GM12878 (cell line): ENCODE results near the gene CCT6A. TPM values are rescaled to one million over a fixed set of nuclear protein-coding genes. Genes with fewer than 3 reads are reported as not detected.
A peak's percentile ranks its signal among the peaks of the same experiment; 100 is the strongest.

Experiments used
- ATAC-seq: fragments of 200-7000 bp; cut with Tn5 transposase; 3 replicates; pipeline ENCODE4 v1.9.1; 2020; ENCODE audit warnings: mild to moderate bottlenecking, moderate library complexity
- BruUV-seq: library from RNA; stranded (reverse); fragments of 400-500 nt; replicated peaks from 2 replicates; lab custom pipeline; 2021; lab: Mats Ljungman, UMichigan
- CTCF ChIA-PET: fragments of 300-600 bp; sonication (Branson Sonifier 250); formaldehyde crosslinking; extraction: SDS; loops from one replicate; lab custom pipeline; 2021; ENCODE audit warnings: inconsistent platforms; lab: Yijun Ruan, JAX
- POLR2A ChIA-PET: fragments of 350-600 bp; formaldehyde crosslinking; extraction: SDS; loops from one replicate; lab custom pipeline; 2021; ENCODE audit warnings: inconsistent platforms; lab: Charles Lee
- RAD21 ChIA-PET: fragments of 300-600 bp; sonication (Branson Sonifier 250); formaldehyde crosslinking; loops from one replicate; lab custom pipeline; 2023; ENCODE audit warnings: antibody characterized with exemption; ENCODE audit not compliant: unreplicated experiment; lab: Charles Lee
- SMC1A ChIA-PET: fragments of 300-600 bp; sonication (Branson Sonifier 250); formaldehyde crosslinking; loops from one replicate; lab custom pipeline; 2023; ENCODE audit not compliant: unreplicated experiment, uncharacterized antibody; lab: Charles Lee
- DNase-seq: peaks from one replicate; pipeline ENCODE4 v3.0.0-alpha.2; 2011; ENCODE audit warnings: low read depth, low spot score
- FAIRE-seq: peaks from 3 replicates; lab custom pipeline; 2011; peaks lifted over from hg19 to GRCh38; lab: Jason Lieb, UNC
- H2AFZ ChIP-seq: 2 replicates; pipeline ENCODE4 v1.6.0; 2011; ENCODE audit warnings: low read depth, low read length, control low read depth; ENCODE audit not compliant: control insufficient read depth
- H3K27ac ChIP-seq: 2 replicates; pipeline ENCODE4 v1.5.1; 2011; ENCODE audit warnings: control low read depth; ENCODE audit not compliant: control insufficient read depth, insufficient read depth
- H3K27me3 ChIP-seq, 2 experiments: replicated peaks in 1 of 2; 2 replicates each; pipeline versions ENCODE4 v1.6.0 to v1.6.1; 2011; ENCODE audit warnings: low read length in 1 of 2; ENCODE audit not compliant: control insufficient read depth in 2 of 2, insufficient read depth in 2 of 2
- H3K36me3 ChIP-seq, 2 experiments: 2 replicates each; pipeline ENCODE4 v1.5.1; 2011; ENCODE audit warnings: low read length in 1 of 2; ENCODE audit not compliant: control insufficient read depth in 2 of 2, insufficient read depth in 2 of 2
- H3K4me1 ChIP-seq: 2 replicates; pipeline ENCODE4 v1.6.1; 2011; ENCODE audit warnings: mild to moderate bottlenecking, low read length, moderate library complexity, mixed read lengths; ENCODE audit not compliant: control insufficient read depth, insufficient read depth
- H3K4me2 ChIP-seq: 2 replicates; pipeline ENCODE4 v1.6.0; 2011; ENCODE audit warnings: control low read depth; ENCODE audit not compliant: control insufficient read depth, insufficient read depth
- H3K4me3 ChIP-seq: fragments of 200-600 bp; sonication (generic); 2 replicates; pipeline ENCODE4 v1.5.1; 2016
- H3K79me2 ChIP-seq: 2 replicates; pipeline ENCODE4 v1.6.0; 2011; ENCODE audit warnings: low read length; ENCODE audit not compliant: control insufficient read depth, insufficient read depth
- H3K9ac ChIP-seq: 2 replicates; pipeline ENCODE4 v1.8.0; 2011; ENCODE audit warnings: low read length, control low read depth, mixed read lengths; ENCODE audit not compliant: control insufficient read depth, insufficient read depth
- H3K9me3 ChIP-seq: replicated peaks from 3 replicates; pipeline ENCODE4 v1.5.1; 2011; ENCODE audit warnings: mild to moderate bottlenecking, low read length; ENCODE audit not compliant: control insufficient read depth, insufficient read depth
- H4K20me1 ChIP-seq: 2 replicates; pipeline ENCODE4 v1.6.0; 2011; ENCODE audit not compliant: control insufficient read depth, insufficient read depth
- ASH2L ChIP-seq: fragments of 300-600, 200-600 bp; sonication (generic); IDR thresholded peaks from 2 replicates; pipeline ENCODE4 v1.6.1; 2017; ENCODE audit warnings: low read depth, mild to moderate bottlenecking, borderline replicate concordance
- CBFB ChIP-seq: IDR thresholded peaks from 2 replicates; pipeline ENCODE4 v1.6.1; 2016; ENCODE audit warnings: antibody characterized with exemption, low read depth
- KLF5 ChIP-seq: fragments of 450-650 bp; IDR thresholded peaks from 2 replicates; pipeline ENCODE4 v1.6.1; 2014; ENCODE audit warnings: mild to moderate bottlenecking; ENCODE audit not compliant: partially characterized antibody
- RAD51 ChIP-seq: fragments of 450-650 bp; IDR thresholded peaks from 2 replicates; pipeline ENCODE4 v1.6.1; 2016; ENCODE audit warnings: moderate library complexity, mild to moderate bottlenecking, inconsistent platforms
- SP1 ChIP-seq: IDR thresholded peaks from one replicate; pipeline ENCODE4 v1.6.1; 2011; ENCODE audit warnings: low read depth, low read length
- ZNF622 ChIP-seq: fragments of 450-650 bp; IDR thresholded peaks from 2 replicates; pipeline ENCODE4 v1.6.1; 2017; ENCODE audit warnings: mild to moderate bottlenecking, inconsistent platforms
- WGBS: methylation state at CpG from one replicate; pipeline ENCODE4 v1.1.6; 2016; ENCODE audit warnings: low lambda C conversion rate; ENCODE audit not compliant: insufficient replicate concordance, insufficient coverage; ENCODE audit errors: missing lambda C conversion rate; 5-methylcytosine and 5-hydroxymethylcytosine counted together
- in situ Hi-C: fragments of 300-500 bp; cut with MboI; formaldehyde crosslinking; loops from 9 replicates; pipeline ENCODE4 v1.14.3; 2018; ENCODE audit warnings: mixed read lengths
- intact Hi-C: fragments of 100-400 bp; cut with micrococcal nuclease; formaldehyde crosslinking; loops from one replicate; pipeline ENCODE4 v1.14.2; 2022; ENCODE audit not compliant: unreplicated experiment
- polyA plus RNA-seq, 11 experiments: library from polyadenylated mRNA; depleted of rRNA in 4 of 11; unstranded in 6 of 11; stranded (reverse) in 5 of 11; fragments of >200 nt; fragmentation: Nextera tagmentation in 4 of 11; fragmentation: Illumina TruSeq in 1 of 11; extraction: Ambion mirVana in 4 of 11; extraction: Trizol in 1 of 11; gene quantifications; 1 replicate in 1 of 11; 2 replicates in 10 of 11; pipeline versions ENCODE4 v1.2.1 to v1.2.3, GENCODE V29; 2011 to 2016; ENCODE audit warnings: inconsistent platforms in 2 of 11, missing spikeins in 2 of 11, low read depth in 1 of 11
- total RNA-seq, 4 experiments: library from RNA; depleted of rRNA in 3 of 4; stranded (reverse); fragments of >200 nt in 3 of 4; fragmentation: Illumina TruSeq in 1 of 4; extraction: Trizol in 1 of 4; gene quantifications; 2 replicates each; pipeline versions ENCODE4 v1.2.1 to v1.2.3, GENCODE V29; 2013 to 2021
- TF ChIP-seq, protein P1 (sequence below): IDR thresholded peaks from 2 replicates; pipeline ENCODE4 v1.6.1; 2011; ENCODE audit warnings: low read depth, low read length, improper control_type of control experiment, borderline replicate concordance
- TF ChIP-seq, protein P2 (sequence below): IDR thresholded peaks from 2 replicates; pipeline ENCODE4 v1.6.1; 2011; ENCODE audit warnings: mild to moderate bottlenecking, low read depth, low read length, moderate library complexity; ENCODE audit not compliant: insufficient replicate concordance

The CCT6A gene
- total and polyA plus RNA-seq, 10 of the 15 experiments (the other 5 are each of a cell fraction or from before 2014, with no cell fraction given) = 191 to 480 (median 296) TPM

DNA sequence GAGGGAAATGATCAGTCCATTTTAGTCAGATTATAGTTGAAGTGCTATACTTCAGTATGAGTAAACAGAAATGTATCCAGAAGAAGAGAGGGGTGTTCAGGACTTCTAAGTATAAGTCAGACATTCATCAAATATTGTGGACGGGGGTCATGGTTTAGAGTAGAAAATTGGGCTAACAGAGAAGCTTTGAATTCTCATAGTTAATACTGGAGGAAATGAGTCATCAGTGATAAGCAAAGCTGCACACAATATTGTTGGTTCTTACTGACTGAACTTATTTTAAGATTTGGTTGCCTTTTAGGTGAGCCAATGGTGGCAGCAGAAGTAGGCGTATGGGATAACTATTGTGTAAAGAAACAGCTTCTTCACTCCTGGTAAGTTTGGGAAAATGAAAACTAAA is 10.8 kb downstream of the CCT6A start (continued):
- TF ChIP-seq, protein P1, sequence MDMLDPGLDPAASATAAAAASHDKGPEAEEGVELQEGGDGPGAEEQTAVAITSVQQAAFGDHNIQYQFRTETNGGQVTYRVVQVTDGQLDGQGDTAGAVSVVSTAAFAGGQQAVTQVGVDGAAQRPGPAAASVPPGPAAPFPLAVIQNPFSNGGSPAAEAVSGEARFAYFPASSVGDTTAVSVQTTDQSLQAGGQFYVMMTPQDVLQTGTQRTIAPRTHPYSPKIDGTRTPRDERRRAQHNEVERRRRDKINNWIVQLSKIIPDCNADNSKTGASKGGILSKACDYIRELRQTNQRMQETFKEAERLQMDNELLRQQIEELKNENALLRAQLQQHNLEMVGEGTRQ = no peak
- TF ChIP-seq KLF5 = no peak
- TF ChIP-seq ASH2L = no peak
- TF ChIP-seq SP1 = no peak
- TF ChIP-seq, protein P2, sequence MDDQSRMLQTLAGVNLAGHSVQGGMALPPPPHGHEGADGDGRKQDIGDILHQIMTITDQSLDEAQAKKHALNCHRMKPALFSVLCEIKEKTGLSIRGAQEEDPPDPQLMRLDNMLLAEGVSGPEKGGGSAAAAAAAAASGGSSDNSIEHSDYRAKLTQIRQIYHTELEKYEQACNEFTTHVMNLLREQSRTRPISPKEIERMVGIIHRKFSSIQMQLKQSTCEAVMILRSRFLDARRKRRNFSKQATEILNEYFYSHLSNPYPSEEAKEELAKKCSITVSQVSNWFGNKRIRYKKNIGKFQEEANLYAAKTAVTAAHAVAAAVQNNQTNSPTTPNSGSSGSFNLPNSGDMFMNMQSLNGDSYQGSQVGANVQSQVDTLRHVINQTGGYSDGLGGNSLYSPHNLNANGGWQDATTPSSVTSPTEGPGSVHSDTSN = no peak

DNA sequence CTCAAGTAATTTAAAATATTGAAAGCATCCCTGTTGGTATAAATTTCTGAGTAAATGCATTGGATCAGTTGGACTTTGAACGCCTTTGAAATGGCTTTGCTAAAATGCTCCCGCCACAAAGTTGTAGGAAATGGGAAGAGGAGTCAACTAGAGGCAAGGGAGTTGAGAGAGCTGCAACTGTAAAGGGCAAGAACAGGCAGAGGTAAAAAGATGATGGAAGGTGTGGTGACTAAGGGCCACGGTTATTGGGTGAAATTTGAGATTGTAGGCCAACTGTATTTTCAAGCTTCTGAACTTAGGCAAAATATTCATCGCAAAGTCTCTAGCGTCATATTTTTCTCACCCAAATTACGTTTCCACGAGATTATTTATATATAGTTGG is 11.9 kb downstream of the CCT6A start:
- in situ Hi-C loops (no loop called here), intact Hi-C loops (loop anchor here (5.0 kb wide), 2 partner anchors 96 to 756 kb away; no protein-coding TSS in a partner anchor)
- H3K4me3 ChIP-seq = peak overlapping the region; percentile 72; the same call in 1 of the 2 replicates
- RAD21 ChIA-PET = interaction anchor here (3.6 kb wide), 1 partner anchor 12 kb away, joined by 23 read pairs; the partner anchor contains the start of genes CCT6A and PSPH
- H2AFZ ChIP-seq = peak overlapping the region; percentile 75
- DNase-seq (no peak), ATAC-seq (no peak), FAIRE-seq (no peak)
- peak overlapping the region; percentile 83 for H3K9ac ChIP-seq
- H3K27me3 ChIP-seq = no peaks in the 10 kb centered on the region
- CTCF ChIA-PET = interaction anchor here (1.0 to 4.3 kb wide), 4 partner anchors 8 to 422 kb away, joined by 3 to 34 read pairs (median 4); no protein-coding TSS in a partner anchor
- no peaks in the 10 kb centered on the region for H3K9me3 ChIP-seq
- peaks cover 0 to 19% of the 10 kb centered on the region in 2 experiments; a peak in 2 of 4 replicates for H3K36me3 ChIP-seq
- H4K20me1 ChIP-seq = no peaks in the 10 kb centered on the region
- POLR2A ChIA-PET = interaction anchor here (1.1 to 4.3 kb wide), 4 partner anchors 9 to 50 kb away, joined by 3 to 29 read pairs (median 11); partner anchors contain the start of genes CCT6A, CHCHD2 and PSPH
- TF ChIP-seq, protein P2 = no peak
- TF ChIP-seq CBFB = 0 out of 2 replicates have a peak, but pooled peaks have one; percentile 1
- TF ChIP-seq ZNF622 = no peak
- peak; percentile 10; the same call in 1 of the 2 replicates for TF ChIP-seq RAD51
- SMC1A ChIA-PET = interaction anchor here (1.4 to 2.5 kb wide), 2 partner anchors 10 to 12 kb away, joined by 4 to 13 read pairs; partner anchors contain the start of genes CCT6A and PSPH
- H3K4me1 ChIP-seq = peaks cover 6% of the 10 kb centered on the region; the same call in 1 of the 2 replicates
- peaks cover 20% of the 10 kb centered on the region for H3K79me2 ChIP-seq
- WGBS = 74% methylated on average over 7 of the region's 7 CpGs
- H3K4me2 ChIP-seq = peak overlapping the region; percentile 43
- peak overlapping the region; percentile 71; the same call in 1 of the 2 replicates for H3K27ac ChIP-seq
- BruUV-seq = TSS peak; percentile 5
